HepG2 (cell line): ENCODE measurements around the gene RAB3B. TPM values are rescaled to one million over a fixed set of nuclear protein-coding genes. Genes with fewer than 3 reads are reported as not detected.
A peak's percentile ranks its signal among the peaks of the same experiment; 100 is the strongest.

Experiments used
- ATRX ChIP-seq: sonication (generic); formaldehyde crosslinking; IDR thresholded peaks from 2 replicates; pipeline ENCODE4 v1.4.0; 2020; ENCODE audit warnings: missing genetic modification reagents, borderline replicate concordance
- GATAD1 ChIP-seq: IDR thresholded peaks from 2 replicates; pipeline ENCODE4 v1.6.1; 2016; ENCODE audit warnings: missing genetic modification reagents, missing compliant biosample characterization
- NBN ChIP-seq: fragments of 450-650 bp; conservative IDR thresholded peaks from 2 replicates; pipeline ENCODE4 v1.6.1; 2017
- XBP1 ChIP-seq: sonication (generic); formaldehyde crosslinking; IDR thresholded peaks from 2 replicates; pipeline ENCODE4 v1.5.0; 2020; ENCODE audit warnings: missing genetic modification reagents
- ZBTB3 ChIP-seq: sonication (generic); formaldehyde crosslinking; IDR thresholded peaks from 2 replicates; pipeline ENCODE4 v1.4.0; 2020; ENCODE audit warnings: low read depth, mild to moderate bottlenecking, moderate library complexity, missing genetic modification reagents, borderline replicate concordance
- ZNF337 ChIP-seq: sonication (generic); formaldehyde crosslinking; IDR thresholded peaks from 2 replicates; pipeline ENCODE4 v1.5.1; 2020; ENCODE audit warnings: missing genetic modification reagents, low read depth, mild to moderate bottlenecking, borderline replicate concordance
- ZNF367 ChIP-seq: sonication (generic); formaldehyde crosslinking; IDR thresholded peaks from 2 replicates; pipeline ENCODE4 v1.4.0; 2020; ENCODE audit warnings: missing genetic modification reagents, borderline replicate concordance
- ZNF841 ChIP-seq: sonication (generic); formaldehyde crosslinking; IDR thresholded peaks from 2 replicates; pipeline ENCODE4 v1.8.1; 2023; ENCODE audit warnings: missing genetic modification reagents, borderline replicate concordance
- polyA plus RNA-seq, 8 experiments: library from polyadenylated mRNA; depleted of rRNA in 3 of 8; stranded (reverse) in 7 of 8; unstranded in 1 of 8; fragments of >200 nt; fragmentation: Illumina TruSeq in 4 of 8; extraction: Trizol in 4 of 8; gene quantifications; 2 replicates each; pipeline versions ENCODE4 v1.2.1 to v1.2.3, GENCODE V29; 2011 to 2016; ENCODE audit warnings: low read depth in 4 of 8, missing spikeins in 1 of 8, mixed read lengths in 1 of 8; ENCODE audit not compliant: insufficient read depth in 1 of 8
- total RNA-seq, 5 experiments: library from RNA; depleted of rRNA; stranded (reverse); fragments of >200 nt; fragmentation: Illumina TruSeq; extraction: Trizol; gene quantifications; 2 replicates each; pipeline ENCODE4 v1.2.3, GENCODE V29; 2016; ENCODE audit warnings: low read depth in 1 of 5
- TF ChIP-seq, protein P1 (sequence below): sonication (generic); formaldehyde crosslinking; IDR thresholded peaks from 2 replicates; pipeline ENCODE4 v1.8.0; 2022; ENCODE audit warnings: low read depth, missing genetic modification reagents
- TF ChIP-seq, protein P2 (sequence below): sonication (generic); formaldehyde crosslinking; conservative IDR thresholded peaks from 2 replicates; pipeline ENCODE4 v1.4.0; 2020; ENCODE audit warnings: missing genetic modification reagents
- TF ChIP-seq, protein P3 (sequence below): sonication (generic); formaldehyde crosslinking; IDR thresholded peaks from 2 replicates; pipeline ENCODE4 v1.4.0; 2020; ENCODE audit warnings: low read depth, mild to moderate bottlenecking, missing genetic modification reagents
- TF ChIP-seq, protein P4 (sequence below): sonication (generic); formaldehyde crosslinking; IDR thresholded peaks from 2 replicates; pipeline ENCODE4 v1.4.0; 2020; ENCODE audit warnings: low read depth, mild to moderate bottlenecking, missing genetic modification reagents
- TF ChIP-seq, protein P5 (sequence below): sonication (generic); formaldehyde crosslinking; IDR thresholded peaks from 2 replicates; pipeline ENCODE4 v1.5.1; 2020; ENCODE audit warnings: missing genetic modification reagents, mild to moderate bottlenecking, borderline replicate concordance
- TF ChIP-seq, protein P6 (sequence below): sonication (generic); formaldehyde crosslinking; IDR thresholded peaks from 2 replicates; pipeline ENCODE4 v1.8.1; 2023; ENCODE audit warnings: mild to moderate bottlenecking, moderate library complexity, missing genetic modification reagents
- TF ChIP-seq, protein P7 (sequence below): sonication (generic); formaldehyde crosslinking; IDR thresholded peaks from 2 replicates; pipeline ENCODE4 v1.4.0; 2020; ENCODE audit warnings: missing genetic modification reagents, borderline replicate concordance

Gene RAB3B
- total and polyA plus RNA-seq, 2 of the 13 experiments (the other 11 are each of a cell fraction or from before 2014, with no cell fraction given): 1.0 to 1.2 TPM

DNA sequence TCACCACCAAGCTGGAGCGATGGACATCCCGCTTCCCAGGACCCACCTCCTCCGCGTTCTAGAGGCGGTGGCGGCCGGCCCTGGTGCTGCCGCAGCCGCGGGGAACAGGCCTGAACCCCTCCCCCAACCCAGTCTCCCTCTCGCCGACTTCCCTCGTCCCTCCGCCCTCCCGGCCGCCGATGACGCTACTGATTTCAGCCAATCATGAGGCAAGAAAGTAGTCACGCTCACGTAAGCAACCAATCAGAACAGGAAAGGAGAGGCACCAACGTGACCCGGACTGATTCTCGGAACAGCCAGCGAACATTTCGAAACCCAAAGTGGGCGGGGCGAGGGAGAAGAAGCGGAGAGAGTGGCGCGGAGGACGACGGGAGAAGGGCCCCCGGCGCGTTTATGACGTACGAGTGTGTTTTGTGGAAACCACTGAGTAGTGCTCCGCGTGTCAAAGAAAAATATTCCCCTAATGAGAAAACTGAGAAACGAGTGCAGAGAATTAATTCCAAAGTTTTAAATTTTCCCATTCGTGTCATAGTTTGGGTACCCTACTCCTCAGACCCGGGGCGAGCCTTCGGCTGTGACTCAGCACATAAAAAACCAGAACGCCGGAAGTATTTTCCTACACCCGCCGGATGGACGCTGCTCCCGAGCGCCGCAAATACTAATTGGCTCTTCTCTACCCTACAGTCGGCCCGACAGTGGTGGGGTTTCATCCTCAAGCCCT is 111.7 kb downstream of the RAB3B start, which contains the start of gene NRDC (continued):
- TF ChIP-seq ZNF337 (CRISPR knock-in tag) (no peak), ZBTB3 (0 out of 2 replicates have a peak, but pooled peaks have one; percentile 76), ATRX (CRISPR knock-in tag) (no peak), ZNF841 (no peak), GATAD1 (CRISPR knock-in tag) (peak; percentile 96), NBN (no peak), XBP1 (CRISPR knock-in tag) (no peak), ZNF367 (CRISPR knock-in tag) (no peak)
- TF ChIP-seq, protein P1, sequence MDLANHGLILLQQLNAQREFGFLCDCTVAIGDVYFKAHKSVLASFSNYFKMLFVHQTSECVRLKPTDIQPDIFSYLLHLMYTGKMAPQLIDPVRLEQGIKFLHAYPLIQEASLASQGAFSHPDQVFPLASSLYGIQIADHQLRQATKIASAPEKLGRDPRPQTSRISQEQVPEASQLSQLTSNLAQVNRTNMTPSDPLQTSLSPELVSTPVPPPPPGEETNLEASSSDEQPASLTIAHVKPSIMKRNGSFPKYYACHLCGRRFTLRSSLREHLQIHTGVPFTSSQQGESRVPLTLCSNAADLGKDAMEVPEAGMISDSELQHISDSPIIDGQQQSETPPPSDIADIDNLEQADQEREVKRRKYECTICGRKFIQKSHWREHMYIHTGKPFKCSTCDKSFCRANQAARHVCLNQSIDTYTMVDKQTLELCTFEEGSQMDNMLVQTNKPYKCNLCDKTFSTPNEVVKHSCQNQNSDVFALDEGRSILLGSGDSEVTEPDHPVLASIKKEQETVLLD (CRISPR knock-in tag): peak; percentile 66; the same call in 1 of the 2 replicates
- TF ChIP-seq, protein P2, sequence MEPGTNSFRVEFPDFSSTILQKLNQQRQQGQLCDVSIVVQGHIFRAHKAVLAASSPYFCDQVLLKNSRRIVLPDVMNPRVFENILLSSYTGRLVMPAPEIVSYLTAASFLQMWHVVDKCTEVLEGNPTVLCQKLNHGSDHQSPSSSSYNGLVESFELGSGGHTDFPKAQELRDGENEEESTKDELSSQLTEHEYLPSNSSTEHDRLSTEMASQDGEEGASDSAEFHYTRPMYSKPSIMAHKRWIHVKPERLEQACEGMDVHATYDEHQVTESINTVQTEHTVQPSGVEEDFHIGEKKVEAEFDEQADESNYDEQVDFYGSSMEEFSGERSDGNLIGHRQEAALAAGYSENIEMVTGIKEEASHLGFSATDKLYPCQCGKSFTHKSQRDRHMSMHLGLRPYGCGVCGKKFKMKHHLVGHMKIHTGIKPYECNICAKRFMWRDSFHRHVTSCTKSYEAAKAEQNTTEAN: no peak
- TF ChIP-seq, protein P3, sequence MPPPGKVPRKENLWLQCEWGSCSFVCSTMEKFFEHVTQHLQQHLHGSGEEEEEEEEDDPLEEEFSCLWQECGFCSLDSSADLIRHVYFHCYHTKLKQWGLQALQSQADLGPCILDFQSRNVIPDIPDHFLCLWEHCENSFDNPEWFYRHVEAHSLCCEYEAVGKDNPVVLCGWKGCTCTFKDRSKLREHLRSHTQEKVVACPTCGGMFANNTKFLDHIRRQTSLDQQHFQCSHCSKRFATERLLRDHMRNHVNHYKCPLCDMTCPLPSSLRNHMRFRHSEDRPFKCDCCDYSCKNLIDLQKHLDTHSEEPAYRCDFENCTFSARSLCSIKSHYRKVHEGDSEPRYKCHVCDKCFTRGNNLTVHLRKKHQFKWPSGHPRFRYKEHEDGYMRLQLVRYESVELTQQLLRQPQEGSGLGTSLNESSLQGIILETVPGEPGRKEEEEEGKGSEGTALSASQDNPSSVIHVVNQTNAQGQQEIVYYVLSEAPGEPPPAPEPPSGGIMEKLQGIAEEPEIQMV (CRISPR knock-in tag): 0 out of 2 replicates have a peak, but pooled peaks have one; percentile 20
- TF ChIP-seq, protein P4, sequence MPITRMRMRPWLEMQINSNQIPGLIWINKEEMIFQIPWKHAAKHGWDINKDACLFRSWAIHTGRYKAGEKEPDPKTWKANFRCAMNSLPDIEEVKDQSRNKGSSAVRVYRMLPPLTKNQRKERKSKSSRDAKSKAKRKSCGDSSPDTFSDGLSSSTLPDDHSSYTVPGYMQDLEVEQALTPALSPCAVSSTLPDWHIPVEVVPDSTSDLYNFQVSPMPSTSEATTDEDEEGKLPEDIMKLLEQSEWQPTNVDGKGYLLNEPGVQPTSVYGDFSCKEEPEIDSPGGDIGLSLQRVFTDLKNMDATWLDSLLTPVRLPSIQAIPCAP (CRISPR knock-in tag): no peak
- TF ChIP-seq, protein P5, sequence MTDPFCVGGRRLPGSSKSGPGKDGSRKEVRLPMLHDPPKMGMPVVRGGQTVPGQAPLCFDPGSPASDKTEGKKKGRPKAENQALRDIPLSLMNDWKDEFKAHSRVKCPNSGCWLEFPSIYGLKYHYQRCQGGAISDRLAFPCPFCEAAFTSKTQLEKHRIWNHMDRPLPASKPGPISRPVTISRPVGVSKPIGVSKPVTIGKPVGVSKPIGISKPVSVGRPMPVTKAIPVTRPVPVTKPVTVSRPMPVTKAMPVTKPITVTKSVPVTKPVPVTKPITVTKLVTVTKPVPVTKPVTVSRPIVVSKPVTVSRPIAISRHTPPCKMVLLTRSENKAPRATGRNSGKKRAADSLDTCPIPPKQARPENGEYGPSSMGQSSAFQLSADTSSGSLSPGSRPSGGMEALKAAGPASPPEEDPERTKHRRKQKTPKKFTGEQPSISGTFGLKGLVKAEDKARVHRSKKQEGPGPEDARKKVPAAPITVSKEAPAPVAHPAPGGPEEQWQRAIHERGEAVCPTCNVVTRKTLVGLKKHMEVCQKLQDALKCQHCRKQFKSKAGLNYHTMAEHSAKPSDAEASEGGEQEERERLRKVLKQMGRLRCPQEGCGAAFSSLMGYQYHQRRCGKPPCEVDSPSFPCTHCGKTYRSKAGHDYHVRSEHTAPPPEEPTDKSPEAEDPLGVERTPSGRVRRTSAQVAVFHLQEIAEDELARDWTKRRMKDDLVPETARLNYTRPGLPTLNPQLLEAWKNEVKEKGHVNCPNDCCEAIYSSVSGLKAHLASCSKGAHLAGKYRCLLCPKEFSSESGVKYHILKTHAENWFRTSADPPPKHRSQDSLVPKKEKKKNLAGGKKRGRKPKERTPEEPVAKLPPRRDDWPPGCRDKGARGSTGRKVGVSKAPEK (CRISPR knock-in tag): no peak
- TF ChIP-seq, protein P6, sequence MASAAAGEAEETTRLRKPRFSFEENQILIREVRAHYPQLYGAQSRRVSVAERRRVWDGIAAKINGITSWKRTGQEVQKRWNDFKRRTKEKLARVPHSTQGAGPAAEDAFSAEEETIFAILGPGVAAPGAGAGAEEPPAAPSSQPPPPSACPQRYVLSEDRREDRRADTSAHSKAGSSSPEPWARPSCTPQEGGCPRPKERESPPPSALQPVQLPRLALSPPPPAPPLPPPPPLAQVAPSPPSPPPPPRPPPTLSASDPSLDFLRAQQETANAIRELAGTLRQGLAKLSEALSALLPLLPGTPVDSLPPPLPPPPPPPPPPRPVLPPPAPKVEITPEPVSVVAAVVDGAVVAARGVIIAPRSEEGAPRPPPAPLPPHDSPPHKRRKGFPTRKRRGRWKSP: peak; percentile 52; the same call in 1 of the 2 replicates
- TF ChIP-seq, protein P7, sequence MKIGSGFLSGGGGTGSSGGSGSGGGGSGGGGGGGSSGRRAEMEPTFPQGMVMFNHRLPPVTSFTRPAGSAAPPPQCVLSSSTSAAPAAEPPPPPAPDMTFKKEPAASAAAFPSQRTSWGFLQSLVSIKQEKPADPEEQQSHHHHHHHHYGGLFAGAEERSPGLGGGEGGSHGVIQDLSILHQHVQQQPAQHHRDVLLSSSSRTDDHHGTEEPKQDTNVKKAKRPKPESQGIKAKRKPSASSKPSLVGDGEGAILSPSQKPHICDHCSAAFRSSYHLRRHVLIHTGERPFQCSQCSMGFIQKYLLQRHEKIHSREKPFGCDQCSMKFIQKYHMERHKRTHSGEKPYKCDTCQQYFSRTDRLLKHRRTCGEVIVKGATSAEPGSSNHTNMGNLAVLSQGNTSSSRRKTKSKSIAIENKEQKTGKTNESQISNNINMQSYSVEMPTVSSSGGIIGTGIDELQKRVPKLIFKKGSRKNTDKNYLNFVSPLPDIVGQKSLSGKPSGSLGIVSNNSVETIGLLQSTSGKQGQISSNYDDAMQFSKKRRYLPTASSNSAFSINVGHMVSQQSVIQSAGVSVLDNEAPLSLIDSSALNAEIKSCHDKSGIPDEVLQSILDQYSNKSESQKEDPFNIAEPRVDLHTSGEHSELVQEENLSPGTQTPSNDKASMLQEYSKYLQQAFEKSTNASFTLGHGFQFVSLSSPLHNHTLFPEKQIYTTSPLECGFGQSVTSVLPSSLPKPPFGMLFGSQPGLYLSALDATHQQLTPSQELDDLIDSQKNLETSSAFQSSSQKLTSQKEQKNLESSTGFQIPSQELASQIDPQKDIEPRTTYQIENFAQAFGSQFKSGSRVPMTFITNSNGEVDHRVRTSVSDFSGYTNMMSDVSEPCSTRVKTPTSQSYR (CRISPR knock-in tag): peak; percentile 100
